Activated T-cell treated with anti-CD3 and anti-CD28 coated beads for 4 hours (primary cell): ENCODE data around the gene IL5RA.
A peak's percentile ranks its signal among the peaks of the same experiment; 100 is the strongest.

ENCODE experiments used
- DNase-seq: peaks from one replicate; pipeline ENCODE4 v3.0.0-alpha.2; 2020

IL5RA gene, protein sequence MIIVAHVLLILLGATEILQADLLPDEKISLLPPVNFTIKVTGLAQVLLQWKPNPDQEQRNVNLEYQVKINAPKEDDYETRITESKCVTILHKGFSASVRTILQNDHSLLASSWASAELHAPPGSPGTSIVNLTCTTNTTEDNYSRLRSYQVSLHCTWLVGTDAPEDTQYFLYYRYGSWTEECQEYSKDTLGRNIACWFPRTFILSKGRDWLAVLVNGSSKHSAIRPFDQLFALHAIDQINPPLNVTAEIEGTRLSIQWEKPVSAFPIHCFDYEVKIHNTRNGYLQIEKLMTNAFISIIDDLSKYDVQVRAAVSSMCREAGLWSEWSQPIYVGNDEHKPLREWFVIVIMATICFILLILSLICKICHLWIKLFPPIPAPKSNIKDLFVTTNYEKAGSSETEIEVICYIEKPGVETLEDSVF

DNA sequence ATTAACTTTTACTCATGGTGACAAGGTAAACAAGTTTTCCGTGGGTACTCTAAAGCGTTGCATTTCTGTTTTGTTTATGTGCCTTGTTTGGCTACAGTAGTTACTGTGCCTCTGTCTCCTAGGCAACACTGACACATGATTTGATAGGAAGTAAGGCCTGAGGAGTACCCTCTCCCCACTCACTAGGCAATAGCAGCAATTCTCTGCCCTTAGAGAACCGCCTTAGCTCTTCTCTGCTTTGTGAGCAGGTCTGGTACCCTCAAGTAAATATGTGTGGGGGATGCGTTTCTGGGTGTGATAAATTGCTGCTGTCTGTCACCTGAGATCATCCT is at the start of gene IL5RA:
Gene IL5RA (minus strand): TSS at position 76 of the 332 bp plus-strand sequence. CDS start 5,390 bp downstream, outside the sequence.
- DNase-seq: no peak

DNA sequence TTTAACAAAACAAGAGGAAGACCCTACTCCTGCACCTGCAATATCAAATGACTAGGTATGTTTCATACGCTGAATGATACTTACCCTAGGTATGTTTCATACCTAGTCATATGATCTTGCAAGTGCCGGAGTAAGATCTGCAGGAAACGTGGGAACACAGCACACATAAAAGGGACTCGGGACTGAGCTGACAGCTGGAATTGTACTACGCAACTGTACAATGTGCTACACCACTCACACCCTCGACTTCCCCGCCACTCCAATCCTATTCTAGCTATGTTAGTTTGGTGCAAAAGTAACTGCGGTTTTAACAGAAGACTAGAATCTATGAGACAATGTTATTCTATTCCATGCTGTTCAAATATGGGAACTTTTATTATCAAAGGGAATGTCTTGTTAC is 47.3 kb upstream of the IL5RA start:
- no peak for DNase-seq

DNA sequence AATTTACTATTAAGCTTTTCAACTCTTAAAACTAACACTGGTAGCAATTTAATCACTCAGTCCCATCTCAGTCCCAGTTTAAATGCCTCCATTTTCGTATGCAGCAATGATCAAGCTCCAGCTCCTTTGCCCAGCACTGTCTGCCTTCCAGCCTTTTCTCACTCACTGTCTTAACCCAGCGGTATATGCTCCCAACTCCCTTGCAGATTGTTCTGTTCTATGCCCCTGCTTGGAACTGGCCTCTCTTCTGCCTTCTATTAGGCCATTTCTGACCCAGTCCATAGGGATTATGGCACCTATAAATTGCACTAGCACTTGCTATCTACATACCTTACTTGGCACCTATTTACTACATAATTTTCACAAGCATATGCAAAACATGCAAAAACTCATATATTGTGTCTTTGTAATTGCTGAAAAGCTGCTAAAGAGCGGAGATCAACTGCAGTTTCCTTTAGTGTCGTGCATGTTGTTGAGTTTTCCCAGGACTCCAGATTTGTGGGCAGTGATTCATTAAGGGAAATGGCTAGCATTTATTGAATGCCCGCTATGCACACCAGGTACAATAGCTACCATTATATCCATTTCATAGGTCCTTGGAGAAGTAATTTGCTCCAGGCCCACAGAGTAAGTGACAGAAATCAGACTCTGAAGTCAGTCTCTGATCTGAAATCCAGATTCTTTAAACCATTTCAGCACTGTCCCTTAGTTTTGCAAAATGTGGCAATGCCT is 44.9 kb upstream of the IL5RA start:
- DNase-seq: no peak

DNA sequence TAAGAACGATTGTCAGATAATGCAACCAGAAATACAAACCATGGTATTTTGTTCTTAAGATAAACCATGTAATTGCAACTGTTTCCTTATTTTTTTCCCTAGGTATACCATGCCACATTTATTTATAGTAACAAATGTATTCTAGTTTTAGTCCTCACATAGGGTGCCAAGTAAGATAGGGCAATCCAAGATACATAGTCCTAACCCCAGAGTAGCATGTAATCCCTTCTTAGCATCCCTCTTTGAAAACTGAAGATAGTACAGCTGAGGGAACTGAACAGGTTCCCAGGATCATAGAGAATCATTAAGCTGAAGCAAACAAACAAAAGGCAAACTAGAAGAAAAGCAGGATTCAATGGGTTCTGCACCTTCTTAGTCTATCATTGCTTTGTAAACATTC is 41.3 kb upstream of the IL5RA start:
- no peak for DNase-seq

DNA sequence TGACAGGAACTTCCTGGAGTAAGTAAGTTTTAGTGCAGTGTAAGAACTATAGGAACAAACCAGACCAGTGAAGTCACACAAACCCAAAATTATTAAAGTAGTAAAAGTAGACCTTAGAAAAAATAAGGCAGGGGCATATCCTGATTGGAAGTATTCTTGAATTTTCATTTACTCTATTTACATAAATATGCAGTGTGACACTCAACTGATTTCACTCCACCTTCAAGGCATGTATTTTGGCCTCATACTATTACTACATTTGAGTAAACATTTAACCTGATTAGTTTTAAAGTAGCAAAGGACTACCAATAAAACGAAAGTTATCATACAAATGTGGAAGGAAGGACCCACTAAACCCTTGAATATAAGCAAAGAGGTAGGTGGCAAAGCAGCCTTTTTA is 39.4 kb upstream of the IL5RA start:
- no peak for DNase-seq

DNA sequence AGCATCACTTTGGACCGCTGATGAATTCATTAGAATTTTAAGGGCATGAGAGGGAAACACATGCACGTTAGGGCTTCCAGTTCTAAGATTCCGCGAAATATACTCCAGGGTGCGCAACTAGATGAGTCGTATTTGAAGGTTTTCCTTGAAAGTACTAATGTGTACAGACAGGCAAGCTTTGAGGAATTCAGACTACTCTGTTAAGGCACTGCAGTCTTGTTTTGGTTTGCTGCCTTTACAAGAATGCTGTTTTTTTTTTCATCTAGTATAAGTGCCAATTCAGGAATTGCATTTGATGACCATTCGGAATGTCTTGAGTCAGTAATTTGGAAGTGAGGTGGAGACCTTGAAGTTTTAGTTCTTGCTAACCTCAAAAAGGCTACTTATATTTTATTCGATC is 35.7 kb upstream of the IL5RA start:
- no peak for DNase-seq

DNA sequence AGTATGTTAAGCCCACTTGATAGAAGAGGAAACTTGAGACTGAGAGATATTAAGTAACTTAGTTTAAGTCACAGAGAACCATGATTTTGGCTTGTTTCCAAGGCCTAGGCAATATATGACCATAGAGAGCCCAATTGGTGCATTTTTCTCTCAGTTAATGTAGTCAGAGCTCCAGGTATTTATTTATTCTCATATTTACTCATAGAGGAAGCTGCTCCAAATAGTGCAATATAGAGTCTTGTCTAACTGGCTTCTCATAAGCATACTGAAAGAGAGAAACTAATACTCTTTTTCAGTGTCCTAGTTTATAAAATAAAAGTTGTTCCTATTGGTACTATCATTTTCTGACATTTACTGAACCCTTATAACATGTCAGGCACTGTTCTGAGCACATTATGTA is 31.8 kb upstream of the IL5RA start:
- no peak for DNase-seq

DNA sequence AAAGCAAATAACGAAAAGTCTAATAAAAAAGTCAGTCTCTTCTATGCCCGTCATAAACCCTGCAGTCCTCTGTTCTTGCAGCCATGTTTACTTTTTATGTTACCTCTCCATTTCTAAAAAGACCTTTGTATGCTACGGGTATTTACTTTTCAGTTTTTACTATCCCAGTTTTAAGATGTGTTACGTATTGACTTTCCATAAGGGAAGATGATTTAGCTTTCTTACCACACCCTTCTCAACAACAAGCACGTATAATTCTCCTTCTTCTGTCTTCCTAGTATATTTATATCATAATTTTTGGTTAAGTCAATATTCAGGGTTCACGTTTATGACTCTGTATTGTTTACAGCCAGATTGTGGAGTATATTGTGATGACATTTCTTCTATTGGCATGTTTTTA is 27.4 kb upstream of the IL5RA start:
- no peak for DNase-seq

DNA sequence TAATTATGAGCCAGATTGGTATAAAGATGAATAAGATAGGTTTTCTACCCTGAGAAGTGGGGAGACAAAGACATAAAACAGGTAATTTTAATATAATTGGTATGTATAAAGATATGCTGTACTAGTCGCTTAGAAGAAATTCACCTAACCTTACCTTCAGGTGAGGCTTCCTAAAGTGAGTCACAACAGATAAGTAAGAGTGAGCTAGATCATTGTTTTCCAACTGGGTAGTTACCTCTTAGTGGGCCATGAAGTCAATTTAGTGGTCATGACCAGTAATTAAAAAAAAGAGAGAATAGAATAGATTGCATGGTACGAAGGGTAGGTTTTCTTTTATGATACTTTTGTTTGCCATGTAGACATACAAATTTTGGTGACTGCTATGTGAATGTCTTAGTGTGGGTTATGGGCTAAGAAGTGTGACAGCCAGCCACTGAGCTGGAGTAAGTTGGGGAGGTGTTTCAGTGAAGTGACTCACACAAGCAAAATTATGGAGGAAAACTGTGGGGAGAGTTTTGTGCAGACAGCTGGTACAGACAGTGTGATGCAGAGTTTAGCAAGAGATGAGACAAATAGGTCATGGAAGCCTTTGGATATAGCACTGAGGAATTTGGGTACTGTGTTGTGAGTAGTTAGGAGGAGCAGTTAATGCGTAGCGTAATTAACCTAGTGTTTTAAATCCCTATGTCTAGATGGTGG is 24.7 kb upstream of the IL5RA start:
- no peak for DNase-seq

DNA sequence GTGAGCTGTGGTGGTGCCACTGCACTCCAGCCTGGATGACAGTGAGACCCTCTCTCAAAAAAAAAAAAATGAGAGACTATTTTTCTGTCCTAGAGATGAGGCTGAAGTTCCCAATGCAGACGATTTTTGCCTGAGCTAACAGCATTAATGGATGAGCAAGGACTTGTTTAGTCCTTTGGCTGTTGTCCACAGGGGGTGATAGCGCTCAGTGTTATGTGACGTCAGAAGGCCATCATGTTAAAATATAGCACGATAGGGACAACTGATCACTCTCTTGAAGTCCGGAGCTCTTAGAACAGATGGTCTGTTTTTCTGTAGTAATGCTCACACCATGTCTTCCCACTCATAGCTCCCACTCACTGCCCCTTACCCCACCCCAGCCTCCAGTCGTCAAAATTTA is 23.3 kb upstream of the IL5RA start:
- no peak for DNase-seq

DNA sequence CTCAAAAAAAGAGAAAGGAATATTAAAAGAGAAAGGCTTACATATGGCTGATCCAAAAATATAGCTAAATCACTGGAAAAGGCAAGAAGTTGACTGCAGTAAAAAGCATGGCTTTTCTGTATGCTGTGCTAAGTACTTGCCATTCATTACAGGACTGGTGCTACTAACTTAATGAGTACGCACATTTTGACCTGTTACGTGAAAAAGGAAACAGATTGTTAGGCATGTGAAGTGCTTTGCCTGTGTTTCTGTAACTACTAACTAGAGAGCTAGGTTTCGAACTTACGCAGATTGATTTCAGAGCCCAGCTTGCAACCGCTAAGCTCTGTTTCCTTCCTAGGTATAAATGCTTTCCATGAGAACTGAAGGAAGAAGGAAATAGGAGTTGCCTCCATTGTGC is 19.4 kb upstream of the IL5RA start:
- DNase-seq: no peak

DNA sequence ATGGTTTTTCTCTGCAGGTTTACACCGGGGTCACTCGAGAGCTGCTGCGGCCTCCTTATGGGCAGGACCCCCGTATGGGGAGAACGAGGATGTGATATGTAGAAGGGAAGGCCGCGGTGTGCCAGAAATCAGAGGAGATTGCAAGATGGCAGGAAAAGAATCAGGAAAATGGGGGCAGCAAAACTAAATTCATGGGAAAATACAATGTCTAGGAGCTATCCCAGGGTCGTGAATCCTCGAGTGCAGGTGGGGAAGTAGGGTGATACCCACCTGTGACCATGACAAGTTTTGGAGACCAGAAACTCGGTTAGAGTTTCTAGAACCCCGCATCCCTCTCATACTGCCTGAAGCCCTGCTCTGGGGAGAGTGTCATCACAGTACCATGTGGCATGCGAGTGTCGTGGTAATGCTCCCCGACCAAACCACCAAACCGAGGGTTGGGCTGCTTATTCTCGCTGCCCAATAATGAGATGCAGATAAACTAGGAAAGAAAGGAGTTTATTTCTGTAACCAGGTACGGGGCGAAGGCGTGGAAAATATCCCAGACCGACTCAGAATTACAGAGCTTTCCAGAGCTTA is 17.3 kb upstream of the IL5RA start:
- peak; percentile 21 for DNase-seq

DNA sequence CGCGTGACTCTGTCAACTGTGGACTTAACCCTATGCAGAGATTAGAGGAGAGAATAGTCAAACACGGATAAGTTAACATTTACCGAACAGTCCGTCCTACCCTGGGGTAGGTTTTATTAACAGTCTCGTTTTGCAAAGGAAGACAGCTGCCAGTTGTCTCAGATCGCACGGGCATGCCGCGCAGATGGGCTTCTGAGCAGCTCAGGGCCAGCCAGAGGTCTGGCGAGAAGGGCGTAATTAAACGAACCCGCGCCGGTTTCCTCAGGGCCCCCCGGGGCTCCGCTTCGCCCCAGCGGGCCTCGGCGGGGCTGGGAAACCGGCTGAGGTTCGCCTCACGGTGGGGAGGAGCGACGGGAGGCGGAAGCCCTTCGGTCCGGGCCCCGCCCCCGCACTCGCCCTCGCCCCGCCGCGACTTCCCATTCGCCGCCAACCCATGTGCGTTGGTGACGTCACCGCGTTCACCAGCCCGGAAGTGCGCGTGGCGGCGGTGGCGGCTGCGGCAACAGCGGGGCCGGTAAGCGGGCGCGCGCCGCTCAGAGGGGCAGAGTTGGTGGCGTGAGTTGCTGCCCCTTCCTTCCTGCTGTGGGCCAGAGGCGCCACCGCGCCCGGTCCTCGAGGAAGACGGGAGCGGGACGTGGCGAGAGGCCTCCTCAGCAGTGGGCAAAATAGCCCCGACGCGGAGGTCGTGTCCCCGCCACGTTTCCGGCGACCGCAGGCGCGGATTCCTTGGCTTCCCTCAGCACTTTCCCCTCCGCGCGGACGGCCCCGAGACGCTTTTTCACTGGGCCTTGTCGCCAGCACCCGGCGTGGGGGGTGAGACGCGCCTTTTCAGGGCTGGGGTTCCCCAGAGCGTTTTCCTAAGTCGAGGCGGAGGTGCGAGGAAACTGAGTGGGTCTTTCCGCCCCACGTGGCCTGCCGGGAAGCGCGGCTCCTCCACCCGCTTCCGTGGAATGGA is 16.6 kb upstream of the IL5RA start, which contains the start of gene TRNT1:
Gene TRNT1 (plus strand): TSS at position 464 of the 955 bp plus-strand sequence. CDS start 2,101 bp downstream, outside the sequence.
- DNase-seq: peak; percentile 97

DNA sequence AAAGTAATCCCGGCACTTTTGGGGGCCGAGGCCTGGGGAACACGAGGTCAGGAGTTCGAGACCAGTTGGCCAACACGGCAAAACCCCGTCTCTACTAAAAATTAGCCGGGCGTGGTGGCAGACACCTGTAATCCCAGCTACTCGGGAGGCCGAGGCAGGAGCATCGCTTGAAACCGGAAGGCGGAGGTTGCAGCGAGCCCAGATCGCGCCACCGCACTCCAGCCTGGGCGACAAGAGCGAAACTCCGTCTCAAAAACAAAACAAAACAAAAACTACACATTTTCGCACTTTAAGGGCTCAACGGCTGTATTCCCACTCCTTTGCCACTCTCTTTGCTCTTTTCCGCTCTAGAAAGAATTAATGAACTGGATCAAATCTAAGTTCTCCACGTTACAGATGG is 15.8 kb upstream of the IL5RA start:
- no peak for DNase-seq

DNA sequence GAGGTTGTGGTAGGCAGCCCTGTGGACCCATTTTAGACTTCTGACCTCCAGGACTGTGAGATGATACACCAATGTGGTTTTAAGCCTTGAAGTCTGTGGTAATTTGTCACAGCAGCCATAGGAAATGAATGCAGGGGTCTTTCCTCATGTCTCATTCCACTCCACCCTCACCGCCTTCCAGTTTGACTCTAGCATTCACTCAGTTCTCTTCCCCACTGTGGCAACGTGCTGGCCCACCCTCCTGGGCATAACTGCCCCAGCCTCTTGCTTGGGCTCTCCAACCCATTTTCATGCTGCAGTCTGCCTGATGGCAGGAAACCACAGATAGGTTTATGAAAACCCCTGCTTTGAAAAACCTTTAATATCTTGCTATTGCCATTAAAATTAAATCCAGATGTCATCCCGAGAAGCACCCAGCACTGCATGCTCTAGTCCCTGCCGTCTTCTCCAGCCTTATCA is 9.2 kb upstream of the IL5RA start:
- no peak for DNase-seq

DNA sequence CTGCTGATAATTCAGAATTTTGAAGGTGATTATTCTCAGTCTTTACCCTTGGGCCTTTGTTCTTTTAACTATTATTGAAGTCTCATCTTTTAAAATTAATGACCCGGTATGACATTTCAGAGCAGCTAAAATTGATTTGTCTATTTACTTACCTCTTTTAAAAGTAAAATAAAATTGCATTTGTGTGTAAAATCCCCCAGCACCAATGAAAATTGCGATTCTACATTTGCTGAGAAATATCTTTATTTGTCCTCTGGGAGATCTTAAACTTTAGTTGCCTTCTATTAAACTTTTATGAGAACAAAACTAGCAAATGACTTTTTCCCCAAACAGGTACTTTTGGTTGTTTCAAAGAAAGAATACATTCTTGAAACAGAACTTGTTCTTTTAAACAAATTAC is 7.5 kb upstream of the IL5RA start:
- DNase-seq: no peak

DNA sequence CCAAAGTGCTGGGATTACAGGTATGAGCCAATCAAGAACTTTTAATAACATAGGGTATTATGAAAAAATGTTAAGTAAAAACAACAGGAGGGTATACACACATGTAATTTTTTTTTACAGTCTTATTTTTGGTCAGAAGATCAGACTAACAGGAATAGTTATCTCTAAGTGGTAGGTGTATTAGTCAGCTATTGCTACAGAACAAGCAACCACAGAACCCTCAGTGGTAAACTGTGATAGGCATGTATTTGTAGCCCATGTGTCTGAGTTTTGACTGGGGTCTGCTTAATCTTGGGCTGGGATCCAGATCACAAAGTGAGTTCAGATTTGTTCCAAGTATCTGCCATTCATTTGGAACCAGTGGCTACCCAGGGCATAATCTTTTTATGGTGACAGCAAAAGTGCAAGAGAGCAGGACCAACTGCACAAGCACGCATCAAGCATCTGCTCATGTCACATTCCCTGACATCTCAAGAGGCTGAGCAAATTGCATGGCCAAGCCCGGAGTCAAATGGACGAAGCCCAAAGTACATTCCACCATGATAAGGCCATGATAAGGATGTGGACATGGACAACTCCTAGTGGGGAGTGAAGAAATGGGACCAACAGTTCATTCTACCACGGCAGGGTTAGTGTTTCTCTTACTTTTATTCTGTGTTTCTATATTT is 3.0 kb upstream of the IL5RA start:
- no peak for DNase-seq

DNA sequence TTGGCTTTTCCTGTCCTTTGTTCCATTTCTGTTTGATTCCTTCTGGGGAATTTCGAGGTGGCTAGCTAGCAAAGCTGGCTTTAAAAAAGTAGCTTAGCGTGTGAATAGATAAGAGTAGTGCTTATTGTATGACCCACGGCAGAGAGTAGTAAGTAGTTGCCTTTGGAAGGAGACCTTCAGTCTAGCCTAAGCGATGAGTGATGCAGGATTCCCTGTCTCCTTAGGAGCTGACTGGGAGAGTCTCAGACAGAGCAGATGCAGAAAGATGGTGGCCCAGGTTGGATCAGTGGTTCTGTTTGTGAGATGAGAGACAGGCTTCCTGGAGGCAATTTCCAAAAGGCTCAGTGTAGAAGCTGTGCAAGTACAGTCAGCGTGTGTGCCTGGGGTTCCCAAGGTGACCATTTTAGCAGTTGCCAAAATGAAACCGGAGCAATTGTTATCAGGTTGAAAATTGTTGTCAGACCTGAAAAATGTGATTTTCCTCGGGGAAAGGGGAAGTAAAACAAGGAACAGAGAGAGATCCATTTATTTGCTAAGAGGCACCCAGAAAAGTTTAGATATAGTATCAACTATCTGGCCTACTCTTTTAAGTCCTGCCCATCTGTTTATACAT is 681 bp upstream of the IL5RA start:
- DNase-seq: no peak

DNA sequence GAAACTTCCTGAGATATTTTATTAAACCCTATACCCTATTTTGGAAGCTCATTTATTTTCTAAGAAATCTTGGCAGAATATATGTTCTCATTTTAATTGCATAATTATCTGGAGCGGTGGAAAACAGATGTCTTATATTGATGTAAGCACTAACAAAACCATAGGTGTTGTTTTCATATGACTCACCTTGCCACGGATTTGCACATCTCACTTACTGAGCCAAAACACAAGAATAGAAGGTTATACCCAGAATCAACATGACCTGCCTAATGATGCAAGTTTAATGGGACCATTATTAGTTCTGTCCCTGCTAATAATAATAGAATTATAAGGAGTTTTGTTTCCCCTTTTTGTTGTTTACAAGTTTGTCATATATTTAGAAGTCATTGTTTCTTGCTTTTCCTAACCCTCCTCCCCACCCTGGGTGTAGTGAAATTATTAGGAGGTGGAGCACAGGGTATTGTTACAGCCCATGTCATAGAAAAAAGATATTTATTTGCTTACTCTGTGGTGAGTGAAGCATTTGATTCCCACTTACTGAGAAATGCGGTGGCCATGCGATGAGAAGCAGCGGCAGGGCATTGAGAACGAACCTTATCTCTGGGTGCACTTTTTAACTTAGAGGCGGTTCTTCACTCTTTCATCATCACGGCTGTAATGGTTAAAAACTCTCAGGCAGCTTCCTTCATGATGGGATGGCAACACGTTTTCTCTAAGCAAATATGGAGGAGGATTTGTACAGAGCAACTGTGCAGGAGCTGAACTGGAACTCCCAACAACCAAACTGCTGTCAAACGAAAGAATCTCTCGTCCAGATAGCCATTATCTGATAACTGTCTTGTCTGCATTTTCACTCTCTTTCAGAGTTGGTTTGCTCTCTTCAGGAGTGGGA is 521 bp downstream of the IL5RA start:
- DNase-seq: no peak

DNA sequence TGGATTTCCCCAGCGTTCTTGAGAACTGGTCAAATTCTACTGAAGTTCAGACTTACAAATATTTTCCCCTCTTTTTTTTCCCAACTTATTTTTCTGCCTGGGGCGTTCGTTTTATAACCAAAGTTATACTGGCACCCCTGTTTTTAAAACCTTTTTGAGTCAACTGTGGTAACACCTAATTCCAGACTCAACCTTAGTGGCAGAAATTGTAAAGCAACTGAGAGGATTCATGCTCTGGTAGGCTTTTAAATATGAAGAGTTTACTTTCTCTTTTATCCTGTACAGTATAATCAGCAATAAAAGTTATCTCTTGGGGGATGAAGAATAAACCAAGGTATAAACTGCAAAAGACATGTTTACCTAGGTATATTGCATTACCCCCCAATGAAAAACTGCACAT is 2.3 kb downstream of the IL5RA start:
- DNase-seq: no peak
